GM13977 (cell line): ENCODE data around the gene MSL3.

Experiments
- DNase-seq: peaks from one replicate; pipeline ENCODE4 v3.0.0; 2012; ENCODE audit warnings: low spot score
- CTCF ChIP-seq: IDR thresholded peaks from 2 replicates; pipeline ENCODE4 v1.5.1; 2012; ENCODE audit warnings: mild to moderate bottlenecking, control low read depth; ENCODE audit not compliant: insufficient read depth; ENCODE audit errors: extremely low read depth, missing control alignments
- in situ Hi-C: fragments of 300-500 bp; cut with MboI; formaldehyde crosslinking; loops from one replicate; pipeline ENCODE4 v1.12.0; 2022; ENCODE audit warnings: low sequenced_read_pairs, low pct_unique_long_range_greater_than_20kb, mixed read lengths, inconsistent platforms; ENCODE audit not compliant: unreplicated experiment

The MSL3 gene

GRCh38 chrX:11751261-11751660 lies 6.8 kb upstream of the MSL3 start:
- in situ Hi-C loops = loop anchor here (25.0 kb wide), 1 partner anchor 614 kb away; no protein-coding TSS in a partner anchor
- no peak for DNase-seq
- no peak for TF ChIP-seq CTCF

- no peak for DNase-seq
- TF ChIP-seq CTCF = no peak
- in situ Hi-C loops = loop anchor here (25.0 kb wide), 1 partner anchor 616 kb away; no protein-coding TSS in a partner anchor
These were observed 4.4 kb upstream of the MSL3 start for GRCh38 chrX:11753668-11754067.

- in situ Hi-C loops = loop anchor here (25.0 kb wide), 1 partner anchor 618 kb away; no protein-coding TSS in a partner anchor
- TF ChIP-seq CTCF = no peak
- no peak for DNase-seq
These were observed 2.9 kb upstream of the MSL3 start for GRCh38 chrX:11754958-11755645.

- DNase-seq = no peak
- no peak for TF ChIP-seq CTCF
- in situ Hi-C loops = loop anchor here (25.0 kb wide), 1 partner anchor 618 kb away; no protein-coding TSS in a partner anchor
These were observed 2.3 kb upstream of the MSL3 start for GRCh38 chrX:11755724-11756123.

GRCh38 chrX:11756354-11757318 lies 1.4 kb upstream of the MSL3 start:
- TF ChIP-seq CTCF = peak; percentile 20
- no peak for DNase-seq
- in situ Hi-C loops = loop anchor here (25.0 kb wide), 1 partner anchor 619 kb away; no protein-coding TSS in a partner anchor

GRCh38 chrX:11757397-11757718 lies 679 bp upstream of the MSL3 start:
- in situ Hi-C loops = loop anchor here (25.0 kb wide), 1 partner anchor 620 kb away; no protein-coding TSS in a partner anchor
- no peak for DNase-seq

More at GRCh38 chrX:11757397-11757718, 679 bp upstream of the MSL3 start:
- no peak for TF ChIP-seq CTCF
